GM23248 (cell line): ENCODE results near the gene IL18RAP. TPM values are rescaled to one million over a fixed set of nuclear protein-coding genes. Genes with fewer than 3 reads are reported as not detected.

ENCODE experiments used
- DNase-seq: peaks from one replicate; pipeline ENCODE4 v3.0.0-alpha.2; 2015
- H2AFZ ChIP-seq: fragments of 200-600 bp; sonication (generic); 2 replicates; pipeline ENCODE4 v1.6.1; 2016; ENCODE audit warnings: antibody characterized with exemption
- H3F3A ChIP-seq: fragments of 200-600 bp; sonication (generic); 2 replicates; pipeline ENCODE4 v1.6.1; 2016; ENCODE audit warnings: mild to moderate bottlenecking, antibody characterized with exemption, mixed run types; ENCODE audit not compliant: insufficient read depth
- H3K27ac ChIP-seq: fragments of 200-600 bp; sonication (generic); 2 replicates; pipeline ENCODE4 v1.5.1; 2016; ENCODE audit warnings: mild to moderate bottlenecking
- H3K27me3 ChIP-seq: fragments of 200-600 bp; sonication (generic); replicated peaks from 2 replicates; pipeline ENCODE4 v1.6.1; 2016; ENCODE audit warnings: mild to moderate bottlenecking; ENCODE audit not compliant: insufficient read depth
- H3K36me3 ChIP-seq: fragments of 200-600 bp; sonication (generic); 2 replicates; pipeline ENCODE4 v1.6.1; 2016; ENCODE audit warnings: low read depth, mild to moderate bottlenecking
- H3K4me1 ChIP-seq: fragments of 200-600 bp; sonication (generic); 2 replicates; pipeline ENCODE4 v1.6.1; 2016; ENCODE audit warnings: mild to moderate bottlenecking; ENCODE audit not compliant: insufficient read depth
- H3K4me2 ChIP-seq: fragments of 200-600 bp; sonication (generic); one replicate; pipeline ENCODE4 v1.6.1; 2016; ENCODE audit warnings: mild to moderate bottlenecking; ENCODE audit not compliant: unreplicated experiment
- H3K4me3 ChIP-seq: fragments of 200-600 bp; sonication (generic); 2 replicates; pipeline ENCODE4 v1.5.1; 2016; ENCODE audit warnings: mild to moderate bottlenecking
- H3K79me2 ChIP-seq: fragments of 200-600 bp; sonication (generic); 2 replicates; pipeline ENCODE4 v1.6.1; 2016; ENCODE audit warnings: mild to moderate bottlenecking; ENCODE audit not compliant: insufficient read depth
- H3K9ac ChIP-seq: fragments of 200-600 bp; sonication (generic); 2 replicates; pipeline ENCODE4 v1.6.1; 2016; ENCODE audit warnings: mild to moderate bottlenecking
- H3K9me2 ChIP-seq: fragments of 200-600 bp; sonication (generic); 2 replicates; pipeline ENCODE4 v1.6.1; 2016; ENCODE audit warnings: mixed run types, mild to moderate bottlenecking, moderate library complexity; ENCODE audit not compliant: insufficient read depth
- H3K9me3 ChIP-seq: fragments of 200-600 bp; sonication (generic); one replicate; pipeline ENCODE4 v1.6.1; 2017; ENCODE audit warnings: low read depth
- H4K20me1 ChIP-seq: fragments of 200-600 bp; sonication (generic); 2 replicates; pipeline ENCODE4 v1.6.0; 2016; ENCODE audit not compliant: insufficient read depth
- EZH2 ChIP-seq: fragments of 200-600 bp; sonication (generic); IDR thresholded peaks from 2 replicates; pipeline ENCODE4 v1.6.1; 2018; ENCODE audit warnings: antibody characterized with exemption, mild to moderate bottlenecking; ENCODE audit not compliant: insufficient read depth, poor library complexity, severe bottlenecking
- EZH2phosphoT487 ChIP-seq: fragments of 200-600 bp; sonication (generic); IDR thresholded peaks from 2 replicates; pipeline ENCODE4 v1.6.1; 2018; ENCODE audit warnings: antibody characterized with exemption, moderate library complexity, mild to moderate bottlenecking, low read depth; ENCODE audit not compliant: insufficient read depth
- WGBS, 2 experiments: methylation state at CpG; one replicate each; pipeline ENCODE4 v1.1.6; 2015 to 2017; ENCODE audit warnings: low lambda C conversion rate in 2 of 2, low coverage in 1 of 2; ENCODE audit errors: missing lambda C conversion rate in 2 of 2; 5-methylcytosine and 5-hydroxymethylcytosine counted together
- in situ Hi-C: fragments of 300-500 bp; cut with MboI; formaldehyde crosslinking; loops from 2 replicates; pipeline ENCODE4 v1.15.0; 2020
- polyA plus RNA-seq: library from polyadenylated mRNA; unstranded; fragments of >200 nt; fragmentation: Nextera tagmentation; extraction: Ambion mirVana; gene quantifications from 2 replicates; pipeline ENCODE4 v1.2.1, GENCODE V29; 2016
- total RNA-seq: library from RNA; depleted of rRNA; stranded (reverse); fragments of >200 nt; shearing (Covaris generic); gene quantifications from 2 replicates; pipeline ENCODE4 v1.2.3, GENCODE V29; 2014

IL18RAP gene
- total and polyA plus RNA-seq, 2 experiments from 2014 or later = 0.11 TPM; not detected in 1

- in situ Hi-C loops = loop anchor here (25.0 kb wide), 2 partner anchors 424 to 524 kb away; no protein-coding TSS in a partner anchor
- H3K27me3 ChIP-seq = 0 out of 2 replicates have a peak, but pooled peaks cover 2% of the 10 kb centered on the region
- no peaks in the 10 kb centered on the region for H3K9me3 ChIP-seq
- H3K4me1 ChIP-seq = no peaks in the 10 kb centered on the region
- no peak overlapping the region for H3K4me3 ChIP-seq
- H3K36me3 ChIP-seq = no peaks in the 10 kb centered on the region
- H3K27ac ChIP-seq = no peak overlapping the region
- H3F3A ChIP-seq = no peaks in the 10 kb centered on the region
- no peaks in the 10 kb centered on the region for H3K79me2 ChIP-seq
- 34 to 43% methylated on average over 3 of the region's 3 CpGs for WGBS, 2 experiments
- no peak for DNase-seq
- TF ChIP-seq EZH2 (no peak), EZH2phosphoT487 (no peak)
- H4K20me1 ChIP-seq = no peaks in the 10 kb centered on the region
- H3K9ac ChIP-seq = no peak overlapping the region
- H2AFZ ChIP-seq = no peak overlapping the region
- H3K4me2 ChIP-seq = no peak overlapping the region
- no peaks in the 10 kb centered on the region for H3K9me2 ChIP-seq
These were observed 13.4 kb downstream of the IL18RAP start for GRCh38 chr2:102436323-102436722.

GRCh38 chr2:102437122-102437521 lies 14.2 kb downstream of the IL18RAP start:
- WGBS, 2 experiments = 34 to 40% methylated on average over 4 of the region's 4 CpGs
- Histone ChIP-seq H3K9ac (no peak overlapping the region), H3K27ac (no peak overlapping the region), H4K20me1 (no peaks in the 10 kb centered on the region), H3K4me1 (no peaks in the 10 kb centered on the region), H3K9me3 (no peaks in the 10 kb centered on the region), H3F3A (no peaks in the 10 kb centered on the region), H3K36me3 (no peaks in the 10 kb centered on the region), H2AFZ (no peak overlapping the region), H3K79me2 (no peaks in the 10 kb centered on the region), H3K27me3 (no peaks in the 10 kb centered on the region), H3K9me2 (no peaks in the 10 kb centered on the region), H3K4me3 (no peak overlapping the region), H3K4me2 (no peak overlapping the region)
- TF ChIP-seq EZH2 = no peak
- no peak for TF ChIP-seq EZH2phosphoT487
- in situ Hi-C loops = loop anchor here (25.0 kb wide), 2 partner anchors 425 to 525 kb away; no protein-coding TSS in a partner anchor
- peak; percentile 16 for DNase-seq

DNA sequence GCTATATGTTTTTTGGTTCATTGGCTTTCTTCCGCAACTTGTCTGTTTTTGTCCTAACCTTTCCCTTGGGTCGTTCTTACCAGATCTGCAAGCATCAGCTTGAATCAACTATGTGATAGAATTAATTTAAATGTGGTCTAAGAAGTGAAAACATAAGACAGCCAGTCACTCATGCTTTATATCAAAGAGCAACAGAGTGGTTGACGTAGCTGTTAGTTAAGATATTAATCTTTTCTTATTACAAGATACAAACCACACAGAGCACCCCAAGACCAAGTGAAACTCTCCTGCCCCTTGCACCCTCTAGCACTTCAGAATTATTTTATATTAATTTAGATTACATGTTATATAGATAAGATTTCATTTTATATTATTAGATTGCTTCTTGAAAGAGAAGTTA lies 15.2 kb downstream of the IL18RAP start:
- in situ Hi-C loops = loop anchor here (25.0 kb wide), 2 partner anchors 426 to 526 kb away; no protein-coding TSS in a partner anchor
- no peaks in the 10 kb centered on the region for H3K9me3 ChIP-seq
- no peaks in the 10 kb centered on the region for H3F3A ChIP-seq
- H3K27ac ChIP-seq = no peak overlapping the region
- H2AFZ ChIP-seq = no peak overlapping the region
- DNase-seq = no peak
- H3K9ac ChIP-seq = no peak overlapping the region
- no peaks in the 10 kb centered on the region for H3K79me2 ChIP-seq
- H3K27me3 ChIP-seq = no peaks in the 10 kb centered on the region
- 92% methylated on average over 3 of the region's 3 CpGs for WGBS, 2 experiments
- H3K36me3 ChIP-seq = no peaks in the 10 kb centered on the region
- H3K9me2 ChIP-seq = no peaks in the 10 kb centered on the region
- H4K20me1 ChIP-seq = no peaks in the 10 kb centered on the region
- no peaks in the 10 kb centered on the region for H3K4me1 ChIP-seq
- no peak overlapping the region for H3K4me3 ChIP-seq
- no peak overlapping the region for H3K4me2 ChIP-seq
- no peak for TF ChIP-seq EZH2
- no peak for TF ChIP-seq EZH2phosphoT487

GRCh38 chr2:102438578-102438977 lies 15.6 kb downstream of the IL18RAP start:
- no peak overlapping the region for H3K27ac ChIP-seq

More at GRCh38 chr2:102438578-102438977, 15.6 kb downstream of the IL18RAP start:
- H3F3A ChIP-seq = no peaks in the 10 kb centered on the region
- no peak for TF ChIP-seq EZH2phosphoT487
- no peak for TF ChIP-seq EZH2
- H3K9me3 ChIP-seq = no peaks in the 10 kb centered on the region
- no peak overlapping the region for H3K4me2 ChIP-seq
- H3K9me2 ChIP-seq = no peaks in the 10 kb centered on the region
- 69 to 83% methylated on average over 2 of the region's 2 CpGs for WGBS, 2 experiments
- H3K36me3 ChIP-seq = no peaks in the 10 kb centered on the region
- no peaks in the 10 kb centered on the region for H3K79me2 ChIP-seq
- H3K9ac ChIP-seq = no peak overlapping the region
- H4K20me1 ChIP-seq = no peaks in the 10 kb centered on the region
- H2AFZ ChIP-seq = no peak overlapping the region
- no peaks in the 10 kb centered on the region for H3K27me3 ChIP-seq
- DNase-seq = no peak
- in situ Hi-C loops = loop anchor here (25.0 kb wide), 2 partner anchors 426 to 526 kb away; no protein-coding TSS in a partner anchor
- no peaks in the 10 kb centered on the region for H3K4me1 ChIP-seq
- H3K4me3 ChIP-seq = no peak overlapping the region
